Measurements from ENCODE around the gene AARS2.
"Not testable (repeated sequence)": the region's sequence is repeated elsewhere in the genome, so short reads cannot be mapped to it uniquely, and the experiment has no call there.

The AARS2 gene

GRCh38 chr6:44312901-44313788 is at the start of gene AARS2:
AARS2 (minus strand) TSS chr6:44313347; CDS start chr6:44313323, 24 bp downstream.
- peak; percentile 87 for DNase-seq (ENCODE audit: low spot score)

- no peak for DNase-seq (ENCODE audit: low spot score)
Observed at GRCh38 chr6:44361947-44362346, 48.8 kb upstream of the AARS2 start.

DNA sequence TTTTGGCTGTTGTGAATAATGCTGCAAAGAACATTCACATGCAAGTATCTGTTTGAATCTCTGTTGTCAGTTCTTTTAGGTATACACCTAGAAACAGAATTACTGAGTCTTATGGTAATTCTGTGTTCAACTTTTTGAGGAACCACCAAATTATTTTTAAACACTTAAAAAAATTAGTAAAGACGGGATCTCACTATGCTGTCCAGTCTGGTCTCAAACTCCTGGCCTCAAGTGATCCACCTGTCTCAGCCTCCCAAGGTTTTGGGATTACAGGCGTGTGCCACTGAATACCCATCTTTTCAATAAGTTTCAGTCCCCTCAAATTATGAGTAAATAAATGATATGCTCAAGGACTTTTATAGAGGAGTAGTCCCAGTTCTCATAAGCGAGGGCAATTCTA is 46.8 kb upstream of the AARS2 start:
- DNase-seq (ENCODE audit: low spot score): no peak

- DNase-seq (ENCODE audit: low spot score): no peak
Observed at GRCh38 chr6:44356487-44356886, 43.3 kb upstream of the AARS2 start.

DNA sequence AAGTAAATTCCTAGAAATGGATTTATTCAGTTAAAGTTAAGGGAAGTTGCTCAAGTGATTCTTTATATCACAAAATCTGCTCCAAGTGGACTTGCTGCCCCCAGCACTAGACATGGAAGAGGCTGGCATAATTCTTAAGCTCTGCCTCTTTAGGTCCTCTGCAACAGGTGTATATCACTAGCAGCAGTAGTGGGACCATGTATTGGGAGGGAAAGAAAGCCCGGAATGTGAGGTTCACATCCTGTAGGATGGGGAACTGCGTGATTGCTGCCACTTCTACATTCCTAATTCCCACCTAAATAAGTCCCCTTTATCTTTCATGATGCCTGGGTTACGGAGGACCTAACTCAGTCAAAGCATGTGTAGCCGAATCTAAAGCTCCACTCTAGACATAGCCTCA is 42.5 kb upstream of the AARS2 start:
- DNase-seq (ENCODE audit: low spot score): no peak

DNA sequence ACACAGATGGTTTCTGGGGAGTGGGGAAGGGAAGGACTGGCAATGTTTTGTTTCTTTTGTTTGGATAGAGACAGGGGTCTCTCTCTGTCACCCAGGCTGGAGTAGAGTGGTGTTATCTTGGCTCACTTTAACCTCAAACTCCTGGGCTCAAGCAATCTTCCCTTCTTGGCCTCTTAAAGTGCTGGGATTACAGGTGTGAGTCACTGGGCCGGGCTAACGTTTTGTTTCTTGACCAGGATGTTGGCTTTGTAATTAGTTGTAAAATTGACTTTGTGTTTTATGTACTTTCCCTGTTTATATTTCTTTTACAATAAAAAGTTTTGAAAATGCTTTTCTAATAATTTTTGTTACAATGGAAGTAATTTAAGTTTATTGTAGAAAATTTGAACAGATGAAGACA is 40.2 kb upstream of the AARS2 start:
- DNase-seq (ENCODE audit: low spot score): peak; percentile 4

DNA sequence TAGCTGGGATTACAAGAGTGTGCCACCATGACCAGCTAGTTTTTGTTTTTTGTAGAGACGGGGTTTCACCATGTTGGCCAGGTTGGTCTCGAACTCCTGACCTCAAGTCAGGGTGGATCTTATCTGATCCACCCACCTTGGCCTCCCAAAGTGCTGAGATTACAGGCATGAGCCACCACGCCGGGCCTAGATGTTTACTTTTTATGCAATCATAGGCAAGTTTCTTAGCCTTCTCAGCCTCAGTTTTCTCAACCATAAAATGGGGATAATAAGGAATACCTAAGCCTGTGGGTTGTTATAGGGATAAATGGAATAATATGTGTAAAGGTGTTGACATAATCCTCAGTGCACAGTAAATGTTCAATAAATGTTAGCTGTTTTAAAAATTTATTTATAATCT is 39.1 kb upstream of the AARS2 start:
- DNase-seq (ENCODE audit: low spot score): no peak

DNA sequence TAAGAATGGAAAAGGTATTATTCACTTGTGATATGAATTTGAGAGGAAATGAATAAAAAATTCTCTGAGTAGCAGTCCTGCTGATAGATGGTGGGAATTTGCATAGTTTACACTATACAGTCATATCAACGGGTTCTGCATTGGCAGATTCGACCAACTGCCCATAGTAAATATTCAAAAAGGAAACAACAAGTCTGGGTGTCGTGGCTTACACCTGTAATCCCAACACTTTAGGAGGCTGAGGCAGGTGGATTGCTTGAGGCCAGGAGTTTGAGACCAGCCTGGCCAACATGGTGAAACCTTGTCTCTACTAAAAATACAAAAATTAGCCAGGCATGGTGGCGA is 37.5 kb upstream of the AARS2 start:
- DNase-seq (ENCODE audit: low spot score): not testable (repeated sequence)

DNA sequence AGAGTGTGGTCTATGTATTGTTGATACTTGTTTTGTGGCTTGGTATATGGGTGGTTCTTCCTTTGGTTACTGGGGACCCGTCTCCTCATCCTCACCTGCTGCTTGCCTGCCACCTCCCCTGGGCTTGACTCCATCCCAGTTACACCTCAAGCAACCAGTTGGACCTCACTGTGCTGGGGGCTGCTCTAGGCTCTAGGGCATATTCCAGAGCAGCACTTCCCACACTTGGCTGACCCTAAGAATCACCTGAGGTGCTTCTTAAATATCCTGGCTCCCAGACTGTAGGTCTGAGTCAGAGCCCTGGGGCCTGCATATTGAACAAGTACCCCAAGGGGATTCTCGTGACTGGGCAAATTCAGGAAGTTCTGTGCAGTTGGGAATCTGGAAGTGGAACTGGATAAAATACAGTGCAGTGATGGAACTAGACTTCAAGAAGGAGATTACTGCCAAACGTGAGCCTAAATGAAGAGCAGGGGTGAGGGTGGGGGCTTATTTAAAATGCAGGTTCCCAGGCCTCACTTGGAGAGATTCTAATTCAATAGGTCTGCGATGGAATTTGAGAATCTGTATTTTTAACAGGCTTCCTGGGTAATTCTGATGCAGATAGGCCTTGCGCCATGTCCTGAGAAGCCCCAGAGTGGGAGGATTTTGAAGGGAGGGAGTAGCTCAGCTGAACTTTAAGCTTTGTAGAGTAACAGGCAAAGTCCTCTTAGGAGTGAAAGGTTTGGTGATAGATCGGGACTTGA is 36.9 kb upstream of the AARS2 start:
- DNase-seq (ENCODE audit: low spot score): no peak

DNA sequence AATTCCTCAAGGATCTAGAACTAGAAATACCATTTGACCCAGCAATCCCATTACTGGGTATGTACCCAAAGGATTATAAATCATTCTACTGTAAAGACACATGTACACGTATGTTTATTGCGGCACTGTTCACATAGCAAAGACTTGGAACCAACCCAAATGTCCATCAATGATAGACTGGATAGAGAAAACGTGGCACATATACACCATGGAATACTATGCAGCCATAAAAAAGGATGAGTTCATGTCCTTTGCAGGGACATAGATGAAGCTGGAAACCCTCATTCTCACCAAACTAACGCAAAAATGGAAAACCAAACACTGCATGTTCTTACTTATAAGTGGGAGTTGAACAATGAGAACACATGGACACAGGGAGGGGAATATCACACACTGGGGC is 33.7 kb upstream of the AARS2 start:
- not testable (repeated sequence) for DNase-seq (ENCODE audit: low spot score)

GRCh38 chr6:44342489-44342888 is 29.3 kb upstream of the AARS2 start, which contains the start of gene SPATS1:
SPATS1 (plus strand) TSS chr6:44342650; CDS start chr6:44343096, 446 bp downstream.
- no peak for DNase-seq (ENCODE audit: low spot score)

GRCh38 chr6:44342052-44342451 is 28.9 kb upstream of the AARS2 start:
- DNase-seq (ENCODE audit: low spot score): no peak

DNA sequence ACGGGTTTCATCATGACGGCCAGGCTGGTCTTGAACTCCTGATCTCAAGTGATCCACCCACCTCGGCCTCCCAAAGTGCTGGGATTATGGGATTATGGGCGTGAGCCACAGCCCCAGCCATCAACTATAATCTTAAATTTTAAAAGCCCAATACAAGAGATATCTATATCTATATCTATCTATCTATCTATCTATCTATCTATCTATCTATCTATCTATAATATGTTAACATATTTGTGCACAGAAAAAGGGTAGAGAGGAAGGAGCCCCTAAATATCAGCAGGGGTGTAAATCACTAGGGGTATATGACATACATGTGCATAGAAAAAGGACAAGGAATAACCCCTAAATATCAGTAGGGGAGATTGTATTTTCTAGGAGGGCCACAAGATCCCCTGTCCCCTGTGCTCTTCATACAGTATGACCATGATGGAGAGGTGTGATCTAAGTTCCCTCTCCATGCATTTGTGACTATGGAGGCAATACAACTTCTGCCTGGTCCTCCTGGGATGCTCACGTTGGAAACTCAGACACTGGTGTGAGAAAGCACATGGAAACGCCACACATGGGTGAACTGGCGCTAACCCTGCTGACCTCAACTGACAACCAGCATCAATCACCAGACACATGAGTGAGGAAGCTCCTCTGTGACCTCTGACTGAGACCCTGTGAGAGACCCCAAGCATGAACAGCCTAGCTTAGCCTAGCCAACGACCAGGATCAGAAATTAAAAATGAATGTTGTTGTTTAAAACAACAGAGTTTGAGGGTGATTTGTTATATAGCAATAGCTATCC is 28.1 kb upstream of the AARS2 start:
- no peak for DNase-seq (ENCODE audit: low spot score)

GRCh38 chr6:44339763-44340625 is 26.8 kb upstream of the AARS2 start:
- no peak for DNase-seq (ENCODE audit: low spot score)

DNA sequence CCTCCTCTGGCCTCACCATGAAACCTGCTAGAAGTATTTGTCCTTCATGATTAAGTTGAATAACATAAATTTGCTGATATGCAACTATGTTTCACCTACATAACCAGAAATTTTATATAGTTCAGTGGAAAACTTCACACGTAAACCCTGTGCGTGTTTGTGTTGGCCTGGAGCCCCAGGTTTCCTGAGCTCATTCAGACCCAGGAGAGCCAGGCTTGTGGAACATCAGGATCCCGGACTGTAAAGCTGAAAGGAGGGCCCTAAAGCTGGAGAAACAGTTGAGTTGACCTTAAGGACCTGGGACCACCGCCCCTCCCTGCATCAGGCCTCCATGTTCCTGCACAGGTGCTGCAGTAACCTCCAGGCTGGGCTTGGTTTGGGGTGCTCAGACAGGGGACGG is 26.2 kb upstream of the AARS2 start:
- DNase-seq (ENCODE audit: low spot score): no peak

DNA sequence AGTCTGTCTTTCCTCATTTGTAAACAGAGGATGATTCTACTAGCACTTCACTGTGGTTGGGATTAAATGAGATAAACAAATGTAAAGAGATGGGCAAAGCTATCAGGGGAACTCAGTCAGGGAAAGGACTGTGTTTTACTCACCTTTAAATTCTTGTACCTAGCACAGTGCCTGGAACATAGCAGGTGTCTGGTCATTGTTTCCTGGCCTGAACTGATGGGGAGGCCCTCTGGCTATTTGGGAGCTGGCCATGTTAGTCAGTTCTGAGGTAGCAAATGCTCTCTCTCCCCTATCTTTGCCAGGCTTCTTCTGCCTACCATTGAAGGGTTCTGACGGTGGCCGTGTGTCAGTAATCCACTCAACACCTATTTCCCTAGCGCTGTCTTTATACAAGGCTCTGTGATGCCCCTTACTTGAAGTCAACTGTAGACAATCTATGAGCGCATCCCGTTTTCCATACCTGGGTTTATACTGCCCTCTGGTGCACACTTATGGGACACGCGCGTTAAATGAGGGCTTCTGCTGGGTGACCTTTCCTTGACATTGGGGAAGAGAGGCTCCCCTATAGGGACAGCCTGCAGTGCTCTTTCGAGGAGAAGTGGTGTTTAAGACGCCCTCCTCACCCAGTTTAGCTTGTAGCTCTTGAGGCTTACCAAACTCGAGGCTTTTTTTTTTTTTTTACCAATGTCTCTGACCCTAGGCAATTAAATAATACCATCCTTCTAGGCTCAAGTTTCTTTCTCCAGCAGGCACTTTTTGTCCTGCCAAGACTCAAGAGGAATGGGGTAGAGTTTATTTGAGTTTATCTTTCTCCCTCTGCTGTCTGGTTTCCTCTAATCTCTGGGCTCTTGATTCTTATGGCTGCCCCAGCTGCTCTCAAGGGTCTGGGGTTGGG is 25.3 kb upstream of the AARS2 start:
- DNase-seq (ENCODE audit: low spot score): peak; percentile 69

DNA sequence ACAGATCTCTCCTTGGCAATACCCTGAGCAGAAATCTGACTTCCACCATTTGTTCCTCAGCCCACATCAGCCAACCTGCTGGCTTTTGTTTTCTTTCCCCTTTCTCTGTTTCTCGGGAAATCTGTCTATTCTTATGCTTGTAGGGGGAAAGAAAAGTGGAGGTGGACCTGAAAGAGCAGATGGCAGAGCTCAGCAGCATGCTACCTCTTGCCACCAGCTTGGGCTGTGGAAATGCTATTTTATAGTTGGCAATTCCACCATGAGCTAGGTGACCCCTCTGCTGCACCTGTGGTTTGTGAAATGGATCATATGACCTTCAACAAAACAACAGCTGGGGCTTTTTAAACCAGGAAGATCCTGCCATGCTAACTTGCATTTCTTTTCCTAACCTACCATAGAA is 22.5 kb upstream of the AARS2 start:
- no peak for DNase-seq (ENCODE audit: low spot score)

DNA sequence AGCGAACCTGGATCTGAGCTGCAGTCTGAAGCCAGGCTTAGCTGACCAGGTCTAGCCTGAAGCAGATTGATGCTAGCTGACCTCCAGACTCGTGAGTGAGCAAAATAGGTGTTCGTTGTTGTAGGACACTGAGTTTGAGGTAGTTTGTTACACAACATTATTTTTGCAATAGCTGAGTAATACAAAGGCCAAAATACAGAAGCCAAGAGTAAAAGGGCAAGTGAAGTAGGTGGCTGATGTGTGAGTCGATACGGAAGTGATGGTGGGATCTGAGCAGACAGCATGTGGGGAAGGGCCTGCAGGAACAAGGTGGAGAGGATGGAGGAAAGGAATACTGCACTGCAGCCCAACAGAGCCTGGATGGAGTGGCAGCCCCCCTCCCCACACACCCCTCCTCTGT is 20.8 kb upstream of the AARS2 start:
- DNase-seq (ENCODE audit: low spot score): no peak

DNA sequence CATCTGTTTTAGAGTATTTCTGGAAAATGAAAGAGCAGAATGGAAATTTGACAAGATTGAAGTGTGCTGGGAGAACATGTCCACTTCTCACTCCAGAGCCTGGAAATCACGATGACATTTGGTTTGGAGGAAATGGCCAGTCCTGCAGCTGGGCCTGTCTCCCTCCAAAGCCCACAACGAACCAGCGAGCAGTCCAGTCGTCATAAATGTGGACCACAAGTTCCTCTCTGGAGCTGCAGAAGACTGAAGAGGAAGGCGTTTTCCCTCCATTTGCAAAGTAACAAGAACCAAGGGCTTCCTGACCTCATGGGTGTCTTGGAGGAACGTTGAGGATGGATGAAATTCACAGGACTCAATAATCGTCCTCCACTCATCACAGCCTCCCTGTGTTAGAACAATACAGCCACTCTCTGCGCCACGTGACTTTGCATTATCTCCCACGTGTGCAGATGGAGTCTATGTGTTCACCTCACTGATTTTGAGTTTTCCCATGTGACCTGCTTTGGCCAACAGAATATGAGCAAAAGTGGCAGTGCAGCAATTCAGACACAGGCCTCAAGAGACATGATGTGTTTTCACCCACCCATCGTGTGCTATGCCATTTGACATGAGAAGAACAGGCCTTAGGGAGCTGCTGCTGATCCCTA is 20.2 kb upstream of the AARS2 start:
- no peak for DNase-seq (ENCODE audit: low spot score)

DNA sequence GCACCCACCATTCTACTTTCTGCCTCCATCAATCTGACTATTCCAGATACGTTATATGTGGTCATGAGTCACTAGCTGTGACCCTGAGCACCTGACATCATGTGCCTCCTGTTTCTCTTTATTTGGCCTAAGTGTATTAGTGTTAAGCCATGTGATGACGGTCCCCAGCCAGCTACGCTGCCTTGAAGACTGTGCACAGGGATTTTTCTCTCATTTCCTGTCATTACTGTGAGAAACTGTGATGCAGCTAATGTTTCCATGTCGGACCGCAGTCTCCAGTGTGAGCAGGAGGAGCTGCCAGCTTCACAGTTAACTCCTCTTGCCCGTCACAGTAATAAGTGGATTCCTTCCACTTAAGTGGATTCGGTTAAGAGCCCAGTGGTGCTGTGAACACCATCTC is 19.4 kb upstream of the AARS2 start:
- DNase-seq (ENCODE audit: low spot score): no peak

All from LoVo (cell line).